Keratinocyte (primary cell): ENCODE data around the gene TCHH. TPM values are rescaled to one million over a fixed set of nuclear protein-coding genes. Genes with fewer than 3 reads are reported as not detected.

Experiments
- DNase-seq: peaks from one replicate; pipeline ENCODE4 v3.0.0-alpha.2; 2011; ENCODE audit warnings: low read depth, missing footprints, low spot score
- FAIRE-seq: peaks from 2 replicates; lab custom pipeline; 2011; peaks lifted over from hg19 to GRCh38; lab: Jason Lieb, UNC
- H2AFZ ChIP-seq: 2 replicates; pipeline ENCODE4 v1.6.0; 2012; ENCODE audit warnings: low read length, control low read depth, inconsistent platforms; ENCODE audit not compliant: control insufficient read depth
- H3K27ac ChIP-seq: 2 replicates; pipeline ENCODE4 v1.5.1; 2011; ENCODE audit warnings: low read length; ENCODE audit not compliant: control insufficient read depth, insufficient read depth
- H3K27me3 ChIP-seq: 3 replicates; pipeline ENCODE4 v1.6.0; 2011; ENCODE audit warnings: low read length; ENCODE audit not compliant: control insufficient read depth, insufficient read depth; ENCODE audit errors: extremely low read depth
- H3K36me3 ChIP-seq, 2 experiments: 2 replicates in 1 of 2; 3 replicates in 1 of 2; pipeline ENCODE4 v1.5.1; 2011; ENCODE audit warnings: low read length in 2 of 2, mild to moderate bottlenecking in 1 of 2; ENCODE audit not compliant: control insufficient read depth in 2 of 2, insufficient read depth in 2 of 2; ENCODE audit errors: extremely low read depth in 1 of 2
- H3K4me1 ChIP-seq: 3 replicates; pipeline ENCODE4 v1.5.1; 2011; ENCODE audit warnings: low read length; ENCODE audit not compliant: control insufficient read depth, insufficient read depth; ENCODE audit errors: extremely low read depth
- H3K4me2 ChIP-seq: 3 replicates; pipeline ENCODE4 v1.6.0; 2011; ENCODE audit warnings: low read depth, low read length; ENCODE audit not compliant: control insufficient read depth, insufficient read depth; ENCODE audit errors: extremely low read depth
- H3K4me3 ChIP-seq, 3 experiments: fragments of 200-600 bp in 1 of 3; sonication (generic) in 1 of 3; 2 replicates in 2 of 3; 3 replicates in 1 of 3; pipeline ENCODE4 v1.5.1; 2011 to 2016; ENCODE audit warnings: low read length in 3 of 3, mild to moderate bottlenecking in 3 of 3, control low read depth in 2 of 3, inconsistent platforms in 1 of 3, low read depth in 1 of 3, mixed read lengths in 1 of 3, mixed run types in 1 of 3, moderate library complexity in 1 of 3; ENCODE audit not compliant: control insufficient read depth in 2 of 3, insufficient read depth in 2 of 3; ENCODE audit errors: extremely low read depth in 1 of 3
- H3K79me2 ChIP-seq: 2 replicates; pipeline ENCODE4 v1.6.0; 2012; ENCODE audit warnings: low read length; ENCODE audit not compliant: control insufficient read depth, insufficient read depth
- H3K9ac ChIP-seq: 3 replicates; pipeline ENCODE4 v1.6.0; 2011; ENCODE audit warnings: low read length; ENCODE audit not compliant: control insufficient read depth, insufficient read depth; ENCODE audit errors: extremely low read depth
- H3K9me1 ChIP-seq: 3 replicates; pipeline ENCODE4 v1.6.0; 2011; ENCODE audit warnings: low read length; ENCODE audit not compliant: control insufficient read depth, insufficient read depth; ENCODE audit errors: extremely low read depth
- H3K9me3 ChIP-seq: 2 replicates; pipeline ENCODE4 v1.5.1; 2012; ENCODE audit warnings: low read depth, low read length; ENCODE audit not compliant: control insufficient read depth
- H4K20me1 ChIP-seq: 3 replicates; pipeline ENCODE4 v1.6.0; 2011; ENCODE audit warnings: low read length; ENCODE audit not compliant: control insufficient read depth, insufficient read depth; ENCODE audit errors: extremely low read depth
- CTCF ChIP-seq, 3 experiments: IDR thresholded peaks in 1 of 3; conservative IDR thresholded peaks in 1 of 3; optimal IDR thresholded peaks in 1 of 3; 2 replicates in 2 of 3; 3 replicates in 1 of 3; pipeline versions ENCODE3 to v1.5.1; 2011; ENCODE audit warnings: low read length in 3 of 3, mild to moderate bottlenecking in 3 of 3, moderate library complexity in 2 of 3, control low read depth in 1 of 3, inconsistent platforms in 1 of 3; ENCODE audit not compliant: insufficient read depth in 2 of 3; ENCODE audit errors: extremely low read depth in 1 of 3
- EZH2 ChIP-seq: IDR thresholded peaks from one replicate; pipeline ENCODE4 v1.6.1; 2012; ENCODE audit warnings: inconsistent platforms, mild to moderate bottlenecking, low read length, moderate library complexity
- dilution Hi-C: fragments of 300-500 bp; cut with MboI; formaldehyde crosslinking; loops from one replicate; pipeline ENCODE4 v1.7.0; 2020; ENCODE audit warnings: low sequenced_read_pairs; ENCODE audit not compliant: extremely low pct_ligation_motif_present
- polyA plus RNA-seq, 5 experiments: library from polyadenylated mRNA; depleted of rRNA in 3 of 5; stranded (reverse) in 3 of 5; stranded (forward) in 1 of 5; unstranded in 1 of 5; fragments of >200 nt; gene quantifications; 1 replicate in 1 of 5; 2 replicates in 3 of 5; 3 replicates in 1 of 5; pipeline versions ENCODE4 v1.2.1 to v1.2.3, GENCODE V29; 2011 to 2012; ENCODE audit warnings: missing spikeins in 2 of 5, low read depth in 1 of 5, low replicate concordance in 1 of 5

TCHH gene
- polyA plus RNA-seq, 1 donor (not counting 4 experiments of a cell fraction or from before 2014, with no cell fraction given): 0.25 TPM

GRCh38 chr1:152112101-152112884, 3.0 kb downstream of the TCHH start:
- DNase-seq (no peak), FAIRE-seq (no peak)
- Histone ChIP-seq H3K9ac (no peak overlapping the region), H2AFZ (peak overlapping the region; percentile 81), H3K9me3 (no peaks in the 10 kb centered on the region), H3K9me1 (no peaks in the 10 kb centered on the region), H3K27ac (no peak overlapping the region), H3K27me3 (peaks cover 38% of the 10 kb centered on the region), H3K4me1 (peaks cover 13% of the 10 kb centered on the region), H3K79me2 (no peaks in the 10 kb centered on the region), H3K36me3 (no peaks in the 10 kb centered on the region), H3K4me3 (peak overlapping the region; percentile 1 to 75 (median 60)), H3K4me2 (peak overlapping the region; percentile 90), H4K20me1 (no peaks in the 10 kb centered on the region)
- no peak for TF ChIP-seq CTCF (optimal IDR thresholded peaks at IDR 0.05 in 1 of 3, IDR thresholded peaks at IDR 0.05 in 1 of 3, conservative IDR thresholded peaks at IDR 0.05 in 1 of 3; ENCODE audit: extremely low read depth in 1 of 3, insufficient read depth in 2 of 3, low read length in 3 of 3)
- TF ChIP-seq EZH2: peak; percentile 80
- dilution Hi-C loops: no loop called here

DNA sequence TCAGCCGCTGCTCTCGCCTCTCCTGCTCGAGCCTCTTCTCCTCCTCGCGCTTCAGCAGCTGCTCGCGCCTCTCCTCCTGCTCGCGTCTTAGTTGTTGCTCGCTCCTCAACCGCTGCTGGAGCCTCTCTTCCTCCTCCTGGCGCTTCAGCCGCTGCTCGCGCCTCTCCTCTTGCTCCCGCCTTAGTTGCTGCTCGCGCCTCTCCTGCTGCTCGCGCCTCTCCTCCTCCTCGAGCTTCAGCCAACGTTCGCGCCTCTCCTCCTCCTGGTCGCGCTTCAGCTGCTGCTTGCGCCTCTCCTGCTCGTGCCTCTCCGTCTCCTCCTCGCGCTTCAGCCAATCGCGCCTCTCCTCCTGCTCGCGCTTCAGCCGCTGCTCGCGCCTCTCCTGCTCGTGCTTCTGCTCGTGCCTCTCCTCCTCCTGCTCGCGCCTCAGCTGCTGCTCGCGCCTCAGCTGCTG, 3.7 kb downstream of the TCHH start:
- peak overlapping the region; percentile 96 for H3K4me2 ChIP-seq
- no peaks in the 10 kb centered on the region for H4K20me1 ChIP-seq
- no peaks in the 10 kb centered on the region for H3K36me3 ChIP-seq
- H3K79me2 ChIP-seq: no peaks in the 10 kb centered on the region
- H3K27ac ChIP-seq: no peak overlapping the region
- TF ChIP-seq EZH2 (no peak), CTCF (optimal IDR thresholded peaks at IDR 0.05 in 1 of 3, IDR thresholded peaks at IDR 0.05 in 1 of 3, conservative IDR thresholded peaks at IDR 0.05 in 1 of 3; ENCODE audit: extremely low read depth in 1 of 3, insufficient read depth in 2 of 3, low read length in 3 of 3) (no peak)
- no peak overlapping the region for H3K9ac ChIP-seq
- H3K9me3 ChIP-seq: no peaks in the 10 kb centered on the region
- H3K27me3 ChIP-seq: peaks cover 39% of the 10 kb centered on the region
- peaks cover 13% of the 10 kb centered on the region for H3K4me1 ChIP-seq
- FAIRE-seq (no peak), DNase-seq (no peak)
- no peaks in the 10 kb centered on the region for H3K9me1 ChIP-seq
- H3K4me3 ChIP-seq: peak overlapping the region; percentile 40 to 61 (median 56)
- H2AFZ ChIP-seq: peak overlapping the region; percentile 78
- dilution Hi-C loops: no loop called here
